Measurements from ENCODE around the gene PANK4. TPM values are rescaled to one million over a fixed set of nuclear protein-coding genes. Genes with fewer than 3 reads are reported as not detected.
A peak's percentile ranks its signal among the peaks of the same experiment; 100 is the strongest.

Gene PANK4
- total and polyA plus RNA-seq, 9 of the 15 experiments (the other 6 are each of a cell fraction or from before 2014, with no cell fraction given), result 0.93 to 55.6 (median 31.5) TPM

DNA sequence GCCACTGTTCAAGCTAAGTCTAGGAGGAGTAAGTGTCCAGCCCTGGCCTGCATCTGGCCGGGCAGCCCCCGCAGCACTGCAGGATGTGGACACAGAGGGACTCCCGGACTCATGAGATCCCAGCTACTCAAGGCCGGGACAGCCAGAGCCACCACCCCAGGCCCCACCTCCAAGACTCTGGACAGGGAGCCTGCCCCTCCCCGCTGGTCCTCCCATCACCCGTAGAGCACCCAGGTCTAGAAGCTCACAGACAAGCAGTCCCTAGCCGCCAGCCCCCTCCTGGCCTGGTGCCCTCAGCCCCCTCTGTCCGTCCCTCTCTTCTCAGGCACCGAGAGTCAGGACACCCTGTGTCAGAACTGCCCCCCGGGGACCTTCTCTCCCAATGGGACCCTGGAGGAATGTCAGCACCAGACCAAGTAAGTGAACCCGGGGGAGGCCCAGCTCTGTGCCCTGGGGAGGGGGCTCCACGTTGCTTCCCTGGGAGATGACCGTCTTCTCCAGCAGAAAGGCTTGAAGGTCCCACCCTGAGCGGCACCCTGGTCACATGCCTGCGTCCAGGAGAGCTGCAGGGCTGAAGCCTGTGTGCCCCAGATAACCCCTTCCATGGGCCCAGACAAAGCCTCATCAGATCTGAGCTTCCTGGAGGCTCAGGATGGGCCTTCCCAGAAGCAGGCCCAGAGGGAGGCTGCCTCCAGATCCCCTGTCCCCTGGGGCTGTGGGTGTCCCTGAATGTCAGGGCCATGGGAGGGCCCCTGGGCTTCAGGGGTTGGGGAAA lies 34.1 kb upstream of the PANK4 start (continued):
- TF ChIP-seq, protein P1, sequence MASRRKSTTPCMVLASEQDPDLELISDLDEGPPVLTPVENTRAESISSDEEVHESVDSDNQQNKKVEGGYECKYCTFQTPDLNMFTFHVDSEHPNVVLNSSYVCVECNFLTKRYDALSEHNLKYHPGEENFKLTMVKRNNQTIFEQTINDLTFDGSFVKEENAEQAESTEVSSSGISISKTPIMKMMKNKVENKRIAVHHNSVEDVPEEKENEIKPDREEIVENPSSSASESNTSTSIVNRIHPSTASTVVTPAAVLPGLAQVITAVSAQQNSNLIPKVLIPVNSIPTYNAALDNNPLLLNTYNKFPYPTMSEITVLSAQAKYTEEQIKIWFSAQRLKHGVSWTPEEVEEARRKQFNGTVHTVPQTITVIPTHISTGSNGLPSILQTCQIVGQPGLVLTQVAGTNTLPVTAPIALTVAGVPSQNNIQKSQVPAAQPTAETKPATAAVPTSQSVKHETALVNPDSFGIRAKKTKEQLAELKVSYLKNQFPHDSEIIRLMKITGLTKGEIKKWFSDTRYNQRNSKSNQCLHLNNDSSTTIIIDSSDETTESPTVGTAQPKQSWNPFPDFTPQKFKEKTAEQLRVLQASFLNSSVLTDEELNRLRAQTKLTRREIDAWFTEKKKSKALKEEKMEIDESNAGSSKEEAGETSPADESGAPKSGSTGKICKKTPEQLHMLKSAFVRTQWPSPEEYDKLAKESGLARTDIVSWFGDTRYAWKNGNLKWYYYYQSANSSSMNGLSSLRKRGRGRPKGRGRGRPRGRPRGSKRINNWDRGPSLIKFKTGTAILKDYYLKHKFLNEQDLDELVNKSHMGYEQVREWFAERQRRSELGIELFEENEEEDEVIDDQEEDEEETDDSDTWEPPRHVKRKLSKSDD (conservative IDR thresholded peaks at IDR 0.05; ENCODE audit: low read length), result no peak
- TF ChIP-seq, protein P2, sequence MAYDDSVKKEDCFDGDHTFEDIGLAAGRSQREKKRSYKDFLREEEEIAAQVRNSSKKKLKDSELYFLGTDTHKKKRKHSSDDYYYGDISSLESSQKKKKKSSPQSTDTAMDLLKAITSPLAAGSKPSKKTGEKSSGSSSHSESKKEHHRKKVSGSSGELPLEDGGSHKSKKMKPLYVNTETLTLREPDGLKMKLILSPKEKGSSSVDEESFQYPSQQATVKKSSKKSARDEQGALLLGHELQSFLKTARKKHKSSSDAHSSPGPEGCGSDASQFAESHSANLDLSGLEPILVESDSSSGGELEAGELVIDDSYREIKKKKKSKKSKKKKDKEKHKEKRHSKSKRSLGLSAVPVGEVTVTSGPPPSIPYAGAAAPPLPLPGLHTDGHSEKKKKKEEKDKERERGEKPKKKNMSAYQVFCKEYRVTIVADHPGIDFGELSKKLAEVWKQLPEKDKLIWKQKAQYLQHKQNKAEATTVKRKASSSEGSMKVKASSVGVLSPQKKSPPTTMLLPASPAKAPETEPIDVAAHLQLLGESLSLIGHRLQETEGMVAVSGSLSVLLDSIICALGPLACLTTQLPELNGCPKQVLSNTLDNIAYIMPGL (CRISPR knock-in tag; IDR thresholded peaks at IDR 0.05), result no peak
- TF ChIP-seq, protein P3, sequence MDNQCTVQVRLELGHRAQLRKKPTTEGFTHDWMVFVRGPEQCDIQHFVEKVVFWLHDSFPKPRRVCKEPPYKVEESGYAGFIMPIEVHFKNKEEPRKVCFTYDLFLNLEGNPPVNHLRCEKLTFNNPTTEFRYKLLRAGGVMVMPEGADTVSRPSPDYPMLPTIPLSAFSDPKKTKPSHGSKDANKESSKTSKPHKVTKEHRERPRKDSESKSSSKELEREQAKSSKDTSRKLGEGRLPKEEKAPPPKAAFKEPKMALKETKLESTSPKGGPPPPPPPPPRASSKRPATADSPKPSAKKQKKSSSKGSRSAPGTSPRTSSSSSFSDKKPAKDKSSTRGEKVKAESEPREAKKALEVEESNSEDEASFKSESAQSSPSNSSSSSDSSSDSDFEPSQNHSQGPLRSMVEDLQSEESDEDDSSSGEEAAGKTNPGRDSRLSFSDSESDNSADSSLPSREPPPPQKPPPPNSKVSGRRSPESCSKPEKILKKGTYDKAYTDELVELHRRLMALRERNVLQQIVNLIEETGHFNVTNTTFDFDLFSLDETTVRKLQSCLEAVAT (IDR thresholded peaks at IDR 0.05), result no peak
- TF ChIP-seq, protein P4, sequence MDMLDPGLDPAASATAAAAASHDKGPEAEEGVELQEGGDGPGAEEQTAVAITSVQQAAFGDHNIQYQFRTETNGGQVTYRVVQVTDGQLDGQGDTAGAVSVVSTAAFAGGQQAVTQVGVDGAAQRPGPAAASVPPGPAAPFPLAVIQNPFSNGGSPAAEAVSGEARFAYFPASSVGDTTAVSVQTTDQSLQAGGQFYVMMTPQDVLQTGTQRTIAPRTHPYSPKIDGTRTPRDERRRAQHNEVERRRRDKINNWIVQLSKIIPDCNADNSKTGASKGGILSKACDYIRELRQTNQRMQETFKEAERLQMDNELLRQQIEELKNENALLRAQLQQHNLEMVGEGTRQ (CRISPR knock-in tag; IDR thresholded peaks at IDR 0.05), result 0 out of 2 replicates have a peak, but pooled peaks have one; percentile 6
- TF ChIP-seq, protein P5, sequence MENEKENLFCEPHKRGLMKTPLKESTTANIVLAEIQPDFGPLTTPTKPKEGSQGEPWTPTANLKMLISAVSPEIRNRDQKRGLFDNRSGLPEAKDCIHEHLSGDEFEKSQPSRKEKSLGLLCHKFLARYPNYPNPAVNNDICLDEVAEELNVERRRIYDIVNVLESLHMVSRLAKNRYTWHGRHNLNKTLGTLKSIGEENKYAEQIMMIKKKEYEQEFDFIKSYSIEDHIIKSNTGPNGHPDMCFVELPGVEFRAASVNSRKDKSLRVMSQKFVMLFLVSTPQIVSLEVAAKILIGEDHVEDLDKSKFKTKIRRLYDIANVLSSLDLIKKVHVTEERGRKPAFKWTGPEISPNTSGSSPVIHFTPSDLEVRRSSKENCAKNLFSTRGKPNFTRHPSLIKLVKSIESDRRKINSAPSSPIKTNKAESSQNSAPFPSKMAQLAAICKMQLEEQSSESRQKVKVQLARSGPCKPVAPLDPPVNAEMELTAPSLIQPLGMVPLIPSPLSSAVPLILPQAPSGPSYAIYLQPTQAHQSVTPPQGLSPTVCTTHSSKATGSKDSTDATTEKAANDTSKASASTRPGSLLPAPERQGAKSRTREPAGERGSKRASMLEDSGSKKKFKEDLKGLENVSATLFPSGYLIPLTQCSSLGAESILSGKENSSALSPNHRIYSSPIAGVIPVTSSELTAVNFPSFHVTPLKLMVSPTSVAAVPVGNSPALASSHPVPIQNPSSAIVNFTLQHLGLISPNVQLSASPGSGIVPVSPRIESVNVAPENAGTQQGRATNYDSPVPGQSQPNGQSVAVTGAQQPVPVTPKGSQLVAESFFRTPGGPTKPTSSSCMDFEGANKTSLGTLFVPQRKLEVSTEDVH (IDR thresholded peaks at IDR 0.05; ENCODE audit: low read depth, partially characterized antibody), result no peak
- TF ChIP-seq CBFB (CRISPR knock-in tag; IDR thresholded peaks at IDR 0.05), result no peak
- TF ChIP-seq, protein P6, sequence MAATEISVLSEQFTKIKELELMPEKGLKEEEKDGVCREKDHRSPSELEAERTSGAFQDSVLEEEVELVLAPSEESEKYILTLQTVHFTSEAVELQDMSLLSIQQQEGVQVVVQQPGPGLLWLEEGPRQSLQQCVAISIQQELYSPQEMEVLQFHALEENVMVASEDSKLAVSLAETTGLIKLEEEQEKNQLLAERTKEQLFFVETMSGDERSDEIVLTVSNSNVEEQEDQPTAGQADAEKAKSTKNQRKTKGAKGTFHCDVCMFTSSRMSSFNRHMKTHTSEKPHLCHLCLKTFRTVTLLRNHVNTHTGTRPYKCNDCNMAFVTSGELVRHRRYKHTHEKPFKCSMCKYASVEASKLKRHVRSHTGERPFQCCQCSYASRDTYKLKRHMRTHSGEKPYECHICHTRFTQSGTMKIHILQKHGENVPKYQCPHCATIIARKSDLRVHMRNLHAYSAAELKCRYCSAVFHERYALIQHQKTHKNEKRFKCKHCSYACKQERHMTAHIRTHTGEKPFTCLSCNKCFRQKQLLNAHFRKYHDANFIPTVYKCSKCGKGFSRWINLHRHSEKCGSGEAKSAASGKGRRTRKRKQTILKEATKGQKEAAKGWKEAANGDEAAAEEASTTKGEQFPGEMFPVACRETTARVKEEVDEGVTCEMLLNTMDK (IDR thresholded peaks at IDR 0.05; ENCODE audit: borderline replicate concordance, insufficient read depth, low read depth, low read length, poor library complexity, severe bottlenecking), result no peak
- TF ChIP-seq YBX1 (IDR thresholded peaks at IDR 0.05), result no peak
- no peak for TF ChIP-seq CHCHD3 (CRISPR knock-in tag; IDR thresholded peaks at IDR 0.05)
- TF ChIP-seq ZNF224 (CRISPR knock-in tag; IDR thresholded peaks at IDR 0.05), result no peak
- no peak for TF ChIP-seq U2AF1 (optimal IDR thresholded peaks at IDR 0.05; ENCODE audit: low read depth, low read length)
- TF ChIP-seq ZNF699 (CRISPR knock-in tag; IDR thresholded peaks at IDR 0.05; ENCODE audit: insufficient replicate concordance), result no peak
- TF ChIP-seq GABPB1 (CRISPR knock-in tag; IDR thresholded peaks at IDR 0.05), result no peak
- TF ChIP-seq NFATC3 (IDR thresholded peaks at IDR 0.05), result no peak
- TF ChIP-seq C11orf30 (IDR thresholded peaks at IDR 0.05; ENCODE audit: low read depth), result no peak
